Activated naive CD8-positive, alpha-beta T cell treated with anti-CD3 and anti-CD28 coated beads for 36 hours (primary cell): ENCODE data around the gene C10orf67. TPM values are rescaled to one million over a fixed set of nuclear protein-coding genes. Genes with fewer than 3 reads are reported as not detected.

Experiments used
- DNase-seq: peaks from one replicate; pipeline ENCODE4 v3.0.0; 2021
- H3K27ac Mint-ChIP-seq: one replicate; pipeline ENCODE4 v1.8.0; 2022; ENCODE audit warnings: mild to moderate bottlenecking, moderate library complexity, mixed read lengths
- H3K27me3 Mint-ChIP-seq: one replicate; pipeline ENCODE4 v1.8.0; 2022; ENCODE audit warnings: mild to moderate bottlenecking, mixed read lengths
- H3K36me3 Mint-ChIP-seq: one replicate; pipeline ENCODE4 v1.8.0; 2021; ENCODE audit warnings: mild to moderate bottlenecking, mixed read lengths
- H3K4me1 Mint-ChIP-seq: one replicate; pipeline ENCODE4 v1.8.0; 2021; ENCODE audit warnings: mixed read lengths
- H3K4me3 Mint-ChIP-seq: one replicate; pipeline ENCODE4 v1.8.0; 2022; ENCODE audit warnings: mild to moderate bottlenecking, moderate library complexity, mixed read lengths
- H3K9me3 Mint-ChIP-seq: one replicate; pipeline ENCODE4 v1.8.0; 2022; ENCODE audit warnings: mixed read lengths
- total RNA-seq, 2 experiments: library from RNA; stranded (reverse); gene quantifications; one replicate each; pipeline ENCODE4 v1.2.3, GENCODE V29; 2021

Gene C10orf67
- total RNA-seq, 2 experiments from 2014 or later = 0.45 to 0.60 TPM

DNA sequence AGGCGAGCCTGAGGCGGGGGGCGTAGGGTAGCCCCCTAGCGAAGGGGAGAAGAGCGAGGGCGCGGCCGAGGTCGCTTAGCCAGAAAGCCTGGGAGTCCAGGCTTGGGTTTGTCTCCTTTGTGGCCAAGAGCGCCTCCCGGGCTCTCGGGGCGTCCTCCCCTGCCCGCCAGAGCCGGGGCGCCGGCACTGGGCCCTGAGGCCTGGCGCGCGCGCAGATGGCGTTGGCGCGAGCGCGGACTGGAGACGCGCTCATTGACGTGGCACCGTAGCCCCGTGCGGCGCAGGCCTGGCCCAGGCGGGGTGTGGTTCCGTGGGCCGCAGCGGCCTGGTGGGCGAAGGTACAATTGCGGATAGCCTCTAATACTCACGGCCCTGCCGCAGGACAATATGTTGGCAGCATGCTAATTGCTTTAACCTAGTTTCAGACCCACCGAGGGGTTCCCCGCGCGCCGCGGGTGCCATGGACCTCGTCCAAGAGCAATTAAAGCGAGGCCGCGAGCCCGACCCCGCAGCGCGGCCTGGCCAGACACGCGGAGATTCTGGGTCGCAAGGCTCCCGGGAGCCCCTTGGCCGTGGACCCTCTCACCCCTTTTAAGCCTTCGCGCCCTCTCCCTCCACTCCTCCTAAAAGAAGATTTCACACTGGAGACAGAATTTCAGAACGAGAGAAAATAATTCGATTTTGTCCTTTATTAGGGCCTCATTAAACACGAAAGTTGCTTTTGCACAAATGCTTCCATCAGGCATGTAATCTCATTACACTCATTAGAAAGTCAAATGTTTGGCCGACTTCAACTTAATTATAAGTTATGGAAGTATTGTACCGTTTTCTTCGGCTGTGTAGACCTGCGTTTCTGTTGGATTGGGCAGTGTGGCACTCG is 149.4 kb downstream of the C10orf67 start:
- no peaks in the 10 kb centered on the region for H3K36me3 Mint-ChIP-seq
- H3K9me3 Mint-ChIP-seq = no peaks in the 10 kb centered on the region
- no peak for DNase-seq
- no peak overlapping the region for H3K27ac Mint-ChIP-seq
- H3K4me3 Mint-ChIP-seq = no peak overlapping the region
- peaks cover 7% of the 10 kb centered on the region for H3K4me1 Mint-ChIP-seq
- H3K27me3 Mint-ChIP-seq = peaks cover 88% of the 10 kb centered on the region

- H3K36me3 Mint-ChIP-seq = no peaks in the 10 kb centered on the region
- H3K27ac Mint-ChIP-seq = no peak overlapping the region
- H3K4me1 Mint-ChIP-seq = peaks cover 7% of the 10 kb centered on the region
- H3K27me3 Mint-ChIP-seq = peaks cover 88% of the 10 kb centered on the region
- no peak for DNase-seq
- H3K9me3 Mint-ChIP-seq = no peaks in the 10 kb centered on the region
- H3K4me3 Mint-ChIP-seq = no peak overlapping the region
Observed at GRCh38 chr10:23194471-23194965, 150.1 kb downstream of the C10orf67 start.

DNA sequence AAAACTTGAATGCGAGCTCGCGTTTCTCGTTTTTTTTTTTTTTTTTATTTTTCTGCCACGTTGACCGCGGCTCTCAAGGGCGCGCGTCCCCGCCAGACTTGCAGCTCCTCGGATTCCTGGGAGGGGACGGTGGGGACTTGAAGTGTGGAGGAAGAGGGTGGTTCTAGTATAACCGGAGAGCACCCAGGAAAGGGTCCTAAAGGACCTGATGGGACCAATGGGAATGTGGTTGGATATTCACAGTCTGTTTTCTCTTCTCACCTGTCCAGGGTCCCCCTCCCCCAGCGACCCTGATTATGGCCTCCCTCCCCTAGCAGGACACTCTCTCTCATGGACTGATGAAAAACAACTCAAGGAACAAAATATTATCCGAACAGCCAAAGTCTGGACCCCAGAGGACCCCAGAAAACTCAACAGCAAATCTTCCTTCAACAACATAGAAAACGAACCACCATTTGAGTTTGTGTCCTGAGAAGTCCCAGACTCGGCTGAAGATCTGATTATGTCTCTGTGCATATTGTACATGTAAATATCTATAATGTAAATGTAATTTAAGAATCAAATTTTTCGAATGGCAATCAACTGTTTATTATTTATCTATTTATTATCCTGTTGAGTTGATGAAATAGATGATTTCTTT is 151.0 kb downstream of the C10orf67 start:
- DNase-seq = no peak
- Mint-ChIP-seq H3K4me3 (no peak overlapping the region), H3K9me3 (no peaks in the 10 kb centered on the region), H3K27me3 (peaks cover 87% of the 10 kb centered on the region), H3K36me3 (no peaks in the 10 kb centered on the region), H3K27ac (no peak overlapping the region), H3K4me1 (peaks cover 7% of the 10 kb centered on the region)

- no peak for DNase-seq
- Mint-ChIP-seq H3K4me1 (peaks cover 5% of the 10 kb centered on the region), H3K4me3 (no peak overlapping the region), H3K9me3 (no peaks in the 10 kb centered on the region), H3K27ac (no peak overlapping the region), H3K36me3 (no peaks in the 10 kb centered on the region), H3K27me3 (peaks cover 87% of the 10 kb centered on the region)
Observed at GRCh38 chr10:23192712-23193434, 151.7 kb downstream of the C10orf67 start.

DNA sequence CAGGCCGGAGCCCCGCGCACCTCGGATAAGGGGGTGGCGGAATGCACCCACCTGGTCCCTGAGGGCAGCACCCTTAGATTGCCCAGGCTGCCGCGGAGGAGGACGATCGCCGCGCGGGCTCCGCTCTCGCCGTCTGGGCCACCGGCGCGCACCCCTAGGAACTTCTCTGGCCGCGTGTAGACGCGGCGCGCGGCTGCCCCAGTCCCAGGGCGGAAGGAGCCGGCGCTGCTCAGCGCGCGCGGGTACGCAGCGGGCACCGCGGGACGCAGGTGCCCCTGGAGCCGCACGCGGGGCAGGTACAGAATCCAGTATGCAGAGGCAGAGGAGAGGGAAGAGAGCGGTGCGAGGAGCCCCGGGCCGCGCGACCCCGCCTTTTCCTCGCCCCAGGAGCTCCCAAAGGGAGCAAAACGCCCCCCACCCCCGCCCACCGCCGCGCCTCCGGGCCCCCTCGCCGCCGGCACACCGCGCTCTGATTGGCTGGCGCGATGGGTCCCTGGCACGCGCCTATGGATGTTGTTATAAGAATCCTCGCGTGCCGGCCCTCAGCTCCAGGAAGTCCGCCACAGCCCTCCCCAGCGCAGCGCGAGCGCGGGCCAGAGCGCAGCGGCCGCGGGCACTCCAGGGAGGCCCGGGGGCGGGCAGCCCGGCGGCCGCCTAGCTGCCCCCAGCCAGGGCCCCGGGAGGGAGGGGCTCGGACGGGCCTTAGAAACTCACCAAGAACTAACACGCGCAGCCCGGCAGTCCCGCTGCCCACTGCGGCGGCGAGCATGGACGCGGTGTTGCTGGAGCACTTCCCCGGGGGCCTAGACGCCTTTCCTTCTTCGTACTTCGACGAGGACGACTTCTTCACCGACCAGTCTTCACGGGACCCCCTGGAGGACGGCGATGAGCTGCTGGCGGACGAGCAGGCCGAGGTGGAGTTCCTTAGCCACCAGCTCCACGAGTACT is 152.6 kb downstream of the C10orf67 start, which contains the start of gene PTF1A:
TSS of gene PTF1A (plus strand) at position 549 of the 948 bp plus-strand sequence. CDS start at position 768, 219 bp downstream.
- no peak for DNase-seq
- Mint-ChIP-seq H3K4me3 (no peak within 1 kb of the TSS), H3K9me3 (no peaks in the 10 kb centered on the region), H3K27me3 (peaks cover 84% of the 10 kb centered on the region), H3K36me3 (no peaks in the 10 kb centered on the region), H3K27ac (no peak within 1 kb of the TSS), H3K4me1 (peaks cover 5% of the 10 kb centered on the region)

DNA sequence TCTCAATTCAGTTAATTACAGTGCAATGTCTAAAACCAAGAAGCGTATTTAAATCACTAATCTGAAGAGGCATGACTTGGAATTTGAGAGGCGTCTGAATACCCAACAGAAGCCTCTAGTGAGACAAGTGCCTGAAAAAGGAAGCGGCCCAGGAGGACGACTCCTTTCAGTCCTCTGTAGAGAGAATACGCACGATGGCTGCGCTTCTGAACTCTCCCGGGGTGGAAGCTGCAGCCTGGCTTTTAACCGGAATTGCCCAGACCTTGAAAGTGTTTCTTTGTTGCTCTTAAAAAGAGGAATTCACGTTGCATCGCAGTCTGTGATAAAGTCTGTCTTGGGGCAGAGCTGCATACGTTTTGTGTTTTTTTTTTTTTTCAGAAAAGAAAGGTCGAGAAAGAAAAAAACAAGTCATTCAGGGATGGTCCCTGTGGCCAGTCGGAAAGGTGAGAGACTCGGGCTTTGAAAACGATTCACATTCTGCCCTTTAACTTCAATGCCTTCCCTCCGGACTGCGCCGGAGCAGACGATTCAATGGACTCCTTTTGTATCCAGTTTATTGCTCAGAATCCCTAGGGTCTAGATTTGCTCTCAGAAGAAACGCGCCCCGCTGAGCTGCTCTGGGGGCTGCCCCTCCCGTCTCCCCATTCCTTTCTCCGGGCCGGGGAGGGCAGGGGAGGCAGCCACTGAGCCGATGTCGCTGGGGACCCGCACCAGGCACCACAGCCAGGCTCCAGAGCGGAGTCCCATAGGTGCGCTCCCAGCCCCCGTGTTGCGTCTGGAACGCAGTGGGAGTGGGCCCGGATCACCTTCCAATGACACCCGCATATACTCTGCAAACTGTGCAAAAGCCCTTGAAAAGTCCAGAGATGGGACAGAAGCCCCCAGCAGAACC is 153.5 kb downstream of the C10orf67 start:
- H3K27me3 Mint-ChIP-seq = peaks cover 82% of the 10 kb centered on the region
- H3K27ac Mint-ChIP-seq = no peak overlapping the region
- H3K4me3 Mint-ChIP-seq = no peak overlapping the region
- peaks cover 5% of the 10 kb centered on the region for H3K4me1 Mint-ChIP-seq
- H3K36me3 Mint-ChIP-seq = no peaks in the 10 kb centered on the region
- no peak for DNase-seq
- no peaks in the 10 kb centered on the region for H3K9me3 Mint-ChIP-seq

- H3K27ac Mint-ChIP-seq = no peak overlapping the region
Observed at GRCh38 chr10:23189024-23189423, 155.6 kb downstream of the C10orf67 start.

GRCh38 chr10:23187155-23187554 is 157.4 kb downstream of the C10orf67 start:
- no peaks in the 10 kb centered on the region for H3K36me3 Mint-ChIP-seq
- H3K9me3 Mint-ChIP-seq = no peaks in the 10 kb centered on the region
- DNase-seq = no peak
- peaks cover 5% of the 10 kb centered on the region for H3K4me1 Mint-ChIP-seq
- no peak overlapping the region for H3K27ac Mint-ChIP-seq
- no peak overlapping the region for H3K4me3 Mint-ChIP-seq
- H3K27me3 Mint-ChIP-seq = peaks cover 70% of the 10 kb centered on the region

More at GRCh38 chr10:23189024-23189423, 155.6 kb downstream of the C10orf67 start:
- H3K4me1 Mint-ChIP-seq = peaks cover 5% of the 10 kb centered on the region
- H3K27me3 Mint-ChIP-seq = peaks cover 73% of the 10 kb centered on the region
- no peaks in the 10 kb centered on the region for H3K9me3 Mint-ChIP-seq
- no peaks in the 10 kb centered on the region for H3K36me3 Mint-ChIP-seq
- no peak for DNase-seq
- H3K4me3 Mint-ChIP-seq = no peak overlapping the region

- peaks cover 73% of the 10 kb centered on the region for H3K27me3 Mint-ChIP-seq
- no peak for DNase-seq
- H3K4me3 Mint-ChIP-seq = no peak overlapping the region
- H3K9me3 Mint-ChIP-seq = no peaks in the 10 kb centered on the region
- no peaks in the 10 kb centered on the region for H3K36me3 Mint-ChIP-seq
- H3K4me1 Mint-ChIP-seq = peaks cover 5% of the 10 kb centered on the region
- no peak overlapping the region for H3K27ac Mint-ChIP-seq
Observed at GRCh38 chr10:23186697-23187096, 157.9 kb downstream of the C10orf67 start.

DNA sequence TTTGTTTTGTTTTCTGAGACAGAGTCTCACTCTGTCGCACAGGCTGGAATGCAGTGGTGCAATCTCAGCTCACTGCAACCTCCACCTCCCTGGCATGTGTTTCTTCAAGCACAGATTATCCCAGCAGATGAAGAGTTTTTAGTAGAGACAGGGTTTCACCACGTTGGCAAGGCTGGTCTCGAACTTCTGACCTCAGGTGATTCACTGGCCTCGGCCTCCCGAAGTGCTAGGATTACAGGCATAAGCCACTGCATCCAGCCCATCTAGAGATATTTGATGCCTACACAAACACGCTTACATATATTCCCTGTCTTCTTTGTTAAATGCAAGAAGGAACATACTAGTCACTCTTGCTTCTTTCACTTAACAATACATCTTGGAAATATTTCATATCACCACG is 158.4 kb downstream of the C10orf67 start:
- H3K36me3 Mint-ChIP-seq = no peaks in the 10 kb centered on the region
- H3K9me3 Mint-ChIP-seq = no peaks in the 10 kb centered on the region
- H3K4me1 Mint-ChIP-seq = peaks cover 5% of the 10 kb centered on the region
- no peak for DNase-seq
- H3K27me3 Mint-ChIP-seq = peaks cover 68% of the 10 kb centered on the region
- H3K4me3 Mint-ChIP-seq = no peak overlapping the region
- H3K27ac Mint-ChIP-seq = no peak overlapping the region

- no peak overlapping the region for H3K27ac Mint-ChIP-seq
- peaks cover 9% of the 10 kb centered on the region for H3K4me1 Mint-ChIP-seq
- DNase-seq = no peak
- no peaks in the 10 kb centered on the region for H3K9me3 Mint-ChIP-seq
- H3K4me3 Mint-ChIP-seq = no peak overlapping the region
- no peaks in the 10 kb centered on the region for H3K36me3 Mint-ChIP-seq
- peaks cover 76% of the 10 kb centered on the region for H3K27me3 Mint-ChIP-seq
Observed at GRCh38 chr10:23174977-23175512, 169.6 kb downstream of the C10orf67 start.

GRCh38 chr10:23174074-23174976 is 170.3 kb downstream of the C10orf67 start:
- peaks cover 77% of the 10 kb centered on the region for H3K27me3 Mint-ChIP-seq
- no peak for DNase-seq
- H3K36me3 Mint-ChIP-seq = no peaks in the 10 kb centered on the region
- peaks cover 9% of the 10 kb centered on the region for H3K4me1 Mint-ChIP-seq
- H3K9me3 Mint-ChIP-seq = no peaks in the 10 kb centered on the region
- no peak overlapping the region for H3K27ac Mint-ChIP-seq
- H3K4me3 Mint-ChIP-seq = no peak overlapping the region
